HFFc6 (cell line): ENCODE measurements around the gene MTMR4. TPM values are rescaled to one million over a fixed set of nuclear protein-coding genes. Genes with fewer than 3 reads are reported as not detected.

ENCODE experiments used
- DNase-seq: peaks from one replicate; pipeline ENCODE4 v3.0.0-alpha.2; 2018
- H3K27ac Mint-ChIP-seq: 2 replicates; pipeline ENCODE4 v1.8.0; 2020; ENCODE audit warnings: mild to moderate bottlenecking, mixed read lengths
- H3K27me3 Mint-ChIP-seq: 2 replicates; pipeline ENCODE4 v1.8.0; 2021; ENCODE audit warnings: mild to moderate bottlenecking, moderate library complexity, mixed read lengths; ENCODE audit not compliant: insufficient read depth
- H3K36me3 Mint-ChIP-seq: 2 replicates; pipeline ENCODE4 v1.8.0; 2021; ENCODE audit warnings: low read depth, mixed read lengths
- H3K4me1 Mint-ChIP-seq: 2 replicates; pipeline ENCODE4 v1.8.0; 2020; ENCODE audit warnings: low read depth, mixed read lengths
- H3K4me3 Mint-ChIP-seq: 2 replicates; pipeline ENCODE4 v1.8.0; 2020; ENCODE audit warnings: mild to moderate bottlenecking, moderate library complexity, mixed read lengths
- H3K9me3 Mint-ChIP-seq: 2 replicates; pipeline ENCODE4 v1.8.0; 2020; ENCODE audit warnings: mild to moderate bottlenecking, mixed read lengths
- total RNA-seq, 6 experiments: library from RNA; stranded (reverse); fragmentation: NEBNext Ultra II Directional; extraction: Animal tissue kit (Norgen Biotek cat#: 25700); gene quantifications; 2 replicates in 1 of 6; 3 replicates in 5 of 6; pipeline ENCODE4 v1.2.3, GENCODE V29; 2021
- TF ChIP-seq, protein P1 (sequence below): fragments of 200-600 bp; sonication (generic); IDR thresholded peaks from 2 replicates; pipeline ENCODE4 v1.5.0; 2021; ENCODE audit warnings: antibody characterized with exemption, mild to moderate bottlenecking

MTMR4 gene
- total RNA-seq, 6 experiments from 2014 or later = 25.3 to 32.2 (median 28.2) TPM

DNA sequence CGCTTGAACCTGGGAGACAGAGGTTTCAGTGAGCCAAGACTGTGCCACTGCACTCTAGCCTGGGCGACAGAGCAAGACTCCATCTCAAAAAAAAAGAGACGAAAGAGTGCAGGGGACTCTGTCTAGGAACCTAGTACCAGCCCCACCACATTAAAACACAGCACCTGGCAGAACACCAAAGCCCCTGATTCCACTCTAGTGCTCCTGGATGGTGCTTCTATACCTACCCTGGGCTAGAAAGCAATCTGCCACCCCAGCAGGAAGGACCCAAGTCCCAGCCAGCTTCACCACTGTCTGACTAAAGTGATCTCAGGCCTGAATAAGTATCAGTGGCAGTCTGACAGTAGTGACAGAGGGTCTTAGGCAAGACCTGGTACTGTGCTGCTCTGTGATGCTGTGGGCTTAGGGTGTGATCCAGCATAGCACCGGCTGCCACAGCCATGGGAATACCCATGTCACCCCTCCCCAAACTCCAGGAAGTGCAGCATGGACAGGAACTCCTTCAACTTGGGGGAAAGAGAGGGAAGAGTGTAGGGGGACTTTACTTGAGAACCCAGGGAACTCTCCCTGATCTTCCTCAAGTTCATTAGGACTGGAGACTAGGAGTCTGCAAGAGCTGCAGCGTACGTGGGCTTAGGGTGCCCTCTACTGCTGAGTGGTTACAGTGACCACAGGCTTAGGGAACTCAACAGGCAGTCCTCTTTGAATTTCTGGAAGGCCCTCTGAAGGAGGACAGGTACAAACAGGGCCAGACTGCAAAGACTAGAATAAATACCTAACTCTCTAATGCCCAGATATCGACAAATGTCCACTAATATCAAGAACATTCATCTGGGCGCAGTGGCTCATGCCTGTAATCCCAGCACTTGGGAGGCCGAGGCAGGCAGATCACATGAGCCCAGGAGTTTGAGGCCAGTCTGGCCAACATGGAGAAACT lies 67.1 kb downstream of the MTMR4 start:
- no peak overlapping the region for H3K4me3 Mint-ChIP-seq
- TF ChIP-seq, protein P1, sequence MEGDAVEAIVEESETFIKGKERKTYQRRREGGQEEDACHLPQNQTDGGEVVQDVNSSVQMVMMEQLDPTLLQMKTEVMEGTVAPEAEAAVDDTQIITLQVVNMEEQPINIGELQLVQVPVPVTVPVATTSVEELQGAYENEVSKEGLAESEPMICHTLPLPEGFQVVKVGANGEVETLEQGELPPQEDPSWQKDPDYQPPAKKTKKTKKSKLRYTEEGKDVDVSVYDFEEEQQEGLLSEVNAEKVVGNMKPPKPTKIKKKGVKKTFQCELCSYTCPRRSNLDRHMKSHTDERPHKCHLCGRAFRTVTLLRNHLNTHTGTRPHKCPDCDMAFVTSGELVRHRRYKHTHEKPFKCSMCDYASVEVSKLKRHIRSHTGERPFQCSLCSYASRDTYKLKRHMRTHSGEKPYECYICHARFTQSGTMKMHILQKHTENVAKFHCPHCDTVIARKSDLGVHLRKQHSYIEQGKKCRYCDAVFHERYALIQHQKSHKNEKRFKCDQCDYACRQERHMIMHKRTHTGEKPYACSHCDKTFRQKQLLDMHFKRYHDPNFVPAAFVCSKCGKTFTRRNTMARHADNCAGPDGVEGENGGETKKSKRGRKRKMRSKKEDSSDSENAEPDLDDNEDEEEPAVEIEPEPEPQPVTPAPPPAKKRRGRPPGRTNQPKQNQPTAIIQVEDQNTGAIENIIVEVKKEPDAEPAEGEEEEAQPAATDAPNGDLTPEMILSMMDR = peak; percentile 83
- H3K36me3 Mint-ChIP-seq = no peaks in the 10 kb centered on the region
- DNase-seq = peak; percentile 75
- no peaks in the 10 kb centered on the region; the same call in 1 of the 2 replicates for H3K4me1 Mint-ChIP-seq
- H3K9me3 Mint-ChIP-seq = no peaks in the 10 kb centered on the region
- H3K27ac Mint-ChIP-seq = no peak overlapping the region
- peaks cover 21% of the 10 kb centered on the region for H3K27me3 Mint-ChIP-seq

DNA sequence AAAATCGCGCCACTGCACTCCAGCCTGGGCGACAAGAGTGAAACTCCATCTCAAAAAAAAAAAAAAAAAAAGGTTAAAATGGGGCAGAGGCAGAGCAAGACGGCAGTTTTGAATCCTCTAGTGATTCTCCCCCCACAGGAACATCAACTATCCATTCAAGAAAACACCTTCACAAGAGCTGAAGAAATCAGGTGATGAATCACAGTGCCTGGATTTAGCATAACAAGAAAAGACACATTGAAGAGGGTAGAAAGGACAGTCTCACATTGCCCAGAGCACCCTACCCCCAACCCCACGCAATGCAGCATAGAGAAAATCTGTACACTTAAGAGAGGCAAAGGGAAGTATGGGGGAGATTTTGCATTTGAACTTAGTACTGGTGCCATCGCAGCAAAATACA lies 68.4 kb downstream of the MTMR4 start:
- H3K36me3 Mint-ChIP-seq = no peaks in the 10 kb centered on the region
- H3K27me3 Mint-ChIP-seq = peaks cover 27% of the 10 kb centered on the region
- TF ChIP-seq, protein P1 = no peak
- H3K4me3 Mint-ChIP-seq = no peak overlapping the region
- H3K27ac Mint-ChIP-seq = no peak overlapping the region
- DNase-seq = no peak
- H3K4me1 Mint-ChIP-seq = no peaks in the 10 kb centered on the region; the same call in 1 of the 2 replicates
- H3K9me3 Mint-ChIP-seq = no peaks in the 10 kb centered on the region

Other genes with a start within 250 kb of the MTMR4 start
- gene MPO, start 233.7 kb downstream of the MTMR4 start, total RNA-seq = not detected
- 1 to 10 TPM in 4 of 6 experiments, under 1 TPM in 2; 0.50 to 1.8 (median 1.3) TPM for gene TSPOAP1, start 185.8 kb downstream of the MTMR4 start, total RNA-seq
- 100 to 1,000 TPM in 4 of 6 experiments, 10 to 100 TPM in 2; 95.6 to 110 (median 105) TPM for gene SUPT4H1, start 162.4 kb downstream of the MTMR4 start, total RNA-seq
- not detected for gene RNF43, start 97.1 kb downstream of the MTMR4 start, total RNA-seq
- not detected for gene HSF5, start 26.2 kb downstream of the MTMR4 start, total RNA-seq
- under 1 TPM in 1 of 6 experiments, not detected in 5; 0.20 TPM for gene TEX14, start 177.4 kb upstream of the MTMR4 start, total RNA-seq
- 10 to 100 TPM; 20.8 to 27.4 (median 24.8) TPM for gene RAD51C, start 178.0 kb upstream of the MTMR4 start, total RNA-seq
- gene PPM1E, start 241.2 kb upstream of the MTMR4 start, total RNA-seq = not detected